ENCODE results near the gene DSC1. TPM values are rescaled to one million over a fixed set of nuclear protein-coding genes. Genes with fewer than 3 reads are reported as not detected.

DSC1 gene
- total RNA-seq, 1 experiment from 2014 or later, result not detected

DNA sequence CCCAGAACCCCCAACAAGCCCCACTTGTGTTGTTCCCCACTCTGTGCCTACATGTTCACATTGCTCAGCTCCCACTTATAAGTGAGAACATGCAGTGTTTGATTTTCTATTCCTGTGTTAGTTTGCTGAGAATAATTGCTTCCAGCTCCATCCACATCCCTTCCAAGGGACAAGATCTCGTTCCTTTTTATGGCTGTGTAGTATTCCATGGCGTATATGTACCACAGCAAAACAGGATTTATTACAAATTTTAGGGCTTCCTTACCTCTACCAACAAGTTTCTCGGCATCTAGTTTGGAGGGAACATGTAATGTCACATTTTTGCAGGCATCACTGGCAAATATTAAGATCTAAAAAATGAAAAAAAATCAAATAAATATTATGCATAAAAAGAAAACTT lies 69.4 kb downstream of the DSC1 start:
- Histone ChIP-seq H3K4me3 (replicated peaks in 1 of 2; ENCODE audit: low read depth in 1 of 2, low read length in 2 of 2) (no peak overlapping the region), H3K79me2 (ENCODE audit: insufficient read depth, low read length) (peaks cover 21% of the 10 kb centered on the region), H4K20me1 (ENCODE audit: insufficient read depth) (no peaks in the 10 kb centered on the region), H2AFZ (ENCODE audit: low read depth, low read length, poor library complexity, severe bottlenecking) (no peak overlapping the region), H3K4me1 (ENCODE audit: control insufficient read depth in 1 of 2, insufficient read depth in 2 of 2, low read length in 2 of 2) (peaks cover 5 to 12% of the 10 kb centered on the region in 2 experiments; a peak in 3 of 4 replicates), H3K27ac (ENCODE audit: low read depth, low read length) (no peak overlapping the region), H3K27me3 (ENCODE audit: insufficient read depth, low read length) (no peaks in the 10 kb centered on the region), H3K9me2 (ENCODE audit: insufficient read depth) (no peaks in the 10 kb centered on the region), H3K9ac (ENCODE audit: low read length) (no peak overlapping the region), H3K4me2 (ENCODE audit: low read length) (no peak overlapping the region), H3K36me3 (ENCODE audit: control insufficient read depth in 1 of 2, insufficient read depth in 2 of 2, low read length in 2 of 2) (peaks cover 8 to 14% of the 10 kb centered on the region in 2 experiments), H3K9me3 (ENCODE audit: control insufficient read depth in 1 of 2, insufficient read depth in 1 of 2, low read depth in 1 of 2, low read length in 2 of 2) (no peaks in the 10 kb centered on the region)
- no peak for DNase-seq (ENCODE audit: low read depth, low spot score)
- BruUV-seq (replicated peaks), result no TSS peak
- TF ChIP-seq, protein P1, sequence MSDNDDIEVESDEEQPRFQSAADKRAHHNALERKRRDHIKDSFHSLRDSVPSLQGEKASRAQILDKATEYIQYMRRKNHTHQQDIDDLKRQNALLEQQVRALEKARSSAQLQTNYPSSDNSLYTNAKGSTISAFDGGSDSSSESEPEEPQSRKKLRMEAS (IDR thresholded peaks at IDR 0.05), result no peak
- no peak for TF ChIP-seq ZFX (IDR thresholded peaks at IDR 0.05)
- TF ChIP-seq, protein P2, sequence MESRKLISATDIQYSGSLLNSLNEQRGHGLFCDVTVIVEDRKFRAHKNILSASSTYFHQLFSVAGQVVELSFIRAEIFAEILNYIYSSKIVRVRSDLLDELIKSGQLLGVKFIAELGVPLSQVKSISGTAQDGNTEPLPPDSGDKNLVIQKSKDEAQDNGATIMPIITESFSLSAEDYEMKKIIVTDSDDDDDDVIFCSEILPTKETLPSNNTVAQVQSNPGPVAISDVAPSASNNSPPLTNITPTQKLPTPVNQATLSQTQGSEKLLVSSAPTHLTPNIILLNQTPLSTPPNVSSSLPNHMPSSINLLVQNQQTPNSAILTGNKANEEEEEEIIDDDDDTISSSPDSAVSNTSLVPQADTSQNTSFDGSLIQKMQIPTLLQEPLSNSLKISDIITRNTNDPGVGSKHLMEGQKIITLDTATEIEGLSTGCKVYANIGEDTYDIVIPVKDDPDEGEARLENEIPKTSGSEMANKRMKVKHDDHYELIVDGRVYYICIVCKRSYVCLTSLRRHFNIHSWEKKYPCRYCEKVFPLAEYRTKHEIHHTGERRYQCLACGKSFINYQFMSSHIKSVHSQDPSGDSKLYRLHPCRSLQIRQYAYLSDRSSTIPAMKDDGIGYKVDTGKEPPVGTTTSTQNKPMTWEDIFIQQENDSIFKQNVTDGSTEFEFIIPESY (IDR thresholded peaks at IDR 0.05; ENCODE audit: extremely low read depth, insufficient replicate concordance, low read length), result no peak
- no peak for TF ChIP-seq CBX3 (IDR thresholded peaks at IDR 0.05; ENCODE audit: low read depth)
- TF ChIP-seq, protein P3, sequence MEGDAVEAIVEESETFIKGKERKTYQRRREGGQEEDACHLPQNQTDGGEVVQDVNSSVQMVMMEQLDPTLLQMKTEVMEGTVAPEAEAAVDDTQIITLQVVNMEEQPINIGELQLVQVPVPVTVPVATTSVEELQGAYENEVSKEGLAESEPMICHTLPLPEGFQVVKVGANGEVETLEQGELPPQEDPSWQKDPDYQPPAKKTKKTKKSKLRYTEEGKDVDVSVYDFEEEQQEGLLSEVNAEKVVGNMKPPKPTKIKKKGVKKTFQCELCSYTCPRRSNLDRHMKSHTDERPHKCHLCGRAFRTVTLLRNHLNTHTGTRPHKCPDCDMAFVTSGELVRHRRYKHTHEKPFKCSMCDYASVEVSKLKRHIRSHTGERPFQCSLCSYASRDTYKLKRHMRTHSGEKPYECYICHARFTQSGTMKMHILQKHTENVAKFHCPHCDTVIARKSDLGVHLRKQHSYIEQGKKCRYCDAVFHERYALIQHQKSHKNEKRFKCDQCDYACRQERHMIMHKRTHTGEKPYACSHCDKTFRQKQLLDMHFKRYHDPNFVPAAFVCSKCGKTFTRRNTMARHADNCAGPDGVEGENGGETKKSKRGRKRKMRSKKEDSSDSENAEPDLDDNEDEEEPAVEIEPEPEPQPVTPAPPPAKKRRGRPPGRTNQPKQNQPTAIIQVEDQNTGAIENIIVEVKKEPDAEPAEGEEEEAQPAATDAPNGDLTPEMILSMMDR (IDR thresholded peaks at IDR 0.05 in 2 of 3, conservative IDR thresholded peaks at IDR 0.05 in 1 of 3; ENCODE audit: borderline replicate concordance in 1 of 3, insufficient read depth in 1 of 3, low read depth in 2 of 3, low read length in 2 of 3), result no peak
- TF ChIP-seq SRF (IDR thresholded peaks at IDR 0.05; ENCODE audit: low read depth), result no peak
- TF ChIP-seq POLR2A (IDR thresholded peaks at IDR 0.05; ENCODE audit: borderline replicate concordance, extremely low read depth, insufficient read depth, insufficient read length), result no peak
- no peak for TF ChIP-seq REST (IDR thresholded peaks at IDR 0.05; ENCODE audit: low read depth)
- TF ChIP-seq FOSL1 (IDR thresholded peaks at IDR 0.05; ENCODE audit: low read depth), result no peak
- TF ChIP-seq ZNF274 (IDR thresholded peaks at IDR 0.05; ENCODE audit: low read depth, low read length), result no peak
- TF ChIP-seq ELF1 (IDR thresholded peaks at IDR 0.05; ENCODE audit: borderline replicate concordance, low read depth), result no peak
- no peak for TF ChIP-seq JUND (IDR thresholded peaks at IDR 0.05)
- no peak for TF ChIP-seq RAD21 (IDR thresholded peaks at IDR 0.05; ENCODE audit: low read depth)
- TF ChIP-seq EZH2phosphoT487 (IDR thresholded peaks at IDR 0.05; ENCODE audit: borderline replicate concordance), result no peak
- POLR2A ChIA-PET, result no interaction called here
- CTCF ChIA-PET, result no interaction called here
- RAD21 ChIA-PET (ENCODE audit: low non-redundant PET in 1 of 2, low total read pairs in 2 of 2, uncharacterized antibody in 2 of 2, unreplicated experiment in 2 of 2), result no interaction called here
- no peak for ATAC-seq
- intact Hi-C loops (cut with micrococcal nuclease), result no loop called here

All from HCT116 (cell line).